Activated CD8-positive, alpha-beta T cell treated with anti-CD3 and anti-CD28 coated beads for 36 hours (primary cell): Measurements from ENCODE around the gene SMIM31. TPM values are rescaled to one million over a fixed set of nuclear protein-coding genes. Genes with fewer than 3 reads are reported as not detected.

ENCODE experiments used
- ATAC-seq: fragments of 200-7000 bp; cut with Tn5 transposase; one replicate; pipeline ENCODE4 v1.10.0; 2021; ENCODE audit warnings: mild to moderate bottlenecking, moderate library complexity
- CTCF ChIA-PET: fragments of 350-600 bp; sonication (Branson Sonifier 250); formaldehyde crosslinking; loops from one replicate; lab custom pipeline; 2021; ENCODE audit warnings: antibody characterized with exemption; lab: Charles Lee
- POLR2A ChIA-PET: fragments of 350-600 bp; sonication (Branson Sonifier 250); formaldehyde crosslinking; loops from one replicate; lab custom pipeline; 2021; ENCODE audit warnings: antibody characterized with exemption; lab: Charles Lee
- DNase-seq: peaks from one replicate; pipeline ENCODE4 v3.0.0-alpha.2; 2020
- H3K27ac Mint-ChIP-seq: one replicate; pipeline ENCODE4 v1.8.0; 2021; ENCODE audit warnings: mild to moderate bottlenecking, mixed read lengths
- H3K27me3 Mint-ChIP-seq: one replicate; pipeline ENCODE4 v1.8.0; 2021; ENCODE audit warnings: mixed read lengths
- H3K36me3 Mint-ChIP-seq: one replicate; pipeline ENCODE4 v1.8.0; 2021; ENCODE audit warnings: low read depth, mixed read lengths
- H3K4me1 Mint-ChIP-seq: one replicate; pipeline ENCODE4 v1.8.0; 2021; ENCODE audit warnings: low read depth, mixed read lengths
- H3K4me3 Mint-ChIP-seq: one replicate; pipeline ENCODE4 v1.8.0; 2021; ENCODE audit warnings: mild to moderate bottlenecking, moderate library complexity, mixed read lengths
- H3K9me3 Mint-ChIP-seq: one replicate; pipeline ENCODE4 v1.8.0; 2021; ENCODE audit warnings: mixed read lengths
- intact Hi-C: fragments of 100-400 bp; cut with micrococcal nuclease; formaldehyde crosslinking; loops from one replicate; pipeline ENCODE4 v1.10.0; 2022
- total RNA-seq, 2 experiments: library from RNA; stranded (reverse); gene quantifications; one replicate each; pipeline ENCODE4 v1.2.3, GENCODE V29; 2021
- TF ChIP-seq, protein P1 (sequence below): fragments of 200-600 bp; IDR thresholded peaks from one replicate; pipeline ENCODE4 v1.8.0; 2022; ENCODE audit warnings: antibody characterized with exemption, mild to moderate bottlenecking

Gene SMIM31
- total RNA-seq, 2 experiments from 2014 or later: not detected

DNA sequence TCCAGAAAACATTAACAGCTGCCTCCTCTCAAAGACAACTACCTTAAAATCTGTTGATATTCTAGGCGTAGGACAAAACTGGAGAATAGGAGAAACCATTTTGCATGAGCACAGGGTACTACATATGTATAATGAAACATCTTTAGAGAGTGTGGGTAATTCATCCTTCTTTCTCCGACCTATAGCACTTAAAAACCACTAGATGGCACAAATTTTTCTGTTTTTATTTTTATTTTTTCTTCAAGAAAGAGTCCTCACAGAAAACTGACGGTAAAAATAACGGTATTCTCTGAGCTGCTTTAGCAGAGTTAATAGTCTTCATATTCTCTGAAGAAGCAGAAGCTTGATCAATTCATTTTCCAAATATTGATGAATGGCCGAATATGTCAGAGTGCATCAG, 14.6 kb downstream of the SMIM31 start:
- intact Hi-C loops: no loop called here
- no peak for ATAC-seq
- no peaks in the 10 kb centered on the region for H3K36me3 Mint-ChIP-seq
- no peak for DNase-seq
- H3K27ac Mint-ChIP-seq: no peak overlapping the region
- TF ChIP-seq, protein P1, sequence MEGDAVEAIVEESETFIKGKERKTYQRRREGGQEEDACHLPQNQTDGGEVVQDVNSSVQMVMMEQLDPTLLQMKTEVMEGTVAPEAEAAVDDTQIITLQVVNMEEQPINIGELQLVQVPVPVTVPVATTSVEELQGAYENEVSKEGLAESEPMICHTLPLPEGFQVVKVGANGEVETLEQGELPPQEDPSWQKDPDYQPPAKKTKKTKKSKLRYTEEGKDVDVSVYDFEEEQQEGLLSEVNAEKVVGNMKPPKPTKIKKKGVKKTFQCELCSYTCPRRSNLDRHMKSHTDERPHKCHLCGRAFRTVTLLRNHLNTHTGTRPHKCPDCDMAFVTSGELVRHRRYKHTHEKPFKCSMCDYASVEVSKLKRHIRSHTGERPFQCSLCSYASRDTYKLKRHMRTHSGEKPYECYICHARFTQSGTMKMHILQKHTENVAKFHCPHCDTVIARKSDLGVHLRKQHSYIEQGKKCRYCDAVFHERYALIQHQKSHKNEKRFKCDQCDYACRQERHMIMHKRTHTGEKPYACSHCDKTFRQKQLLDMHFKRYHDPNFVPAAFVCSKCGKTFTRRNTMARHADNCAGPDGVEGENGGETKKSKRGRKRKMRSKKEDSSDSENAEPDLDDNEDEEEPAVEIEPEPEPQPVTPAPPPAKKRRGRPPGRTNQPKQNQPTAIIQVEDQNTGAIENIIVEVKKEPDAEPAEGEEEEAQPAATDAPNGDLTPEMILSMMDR: no peak
- POLR2A ChIA-PET: no interaction called here
- peaks cover 14% of the 10 kb centered on the region for H3K27me3 Mint-ChIP-seq
- no peaks in the 10 kb centered on the region for H3K9me3 Mint-ChIP-seq
- no peaks in the 10 kb centered on the region for H3K4me1 Mint-ChIP-seq
- no peak overlapping the region for H3K4me3 Mint-ChIP-seq
- CTCF ChIA-PET: interaction anchor here (0.7 to 3.0 kb wide), 7 partner anchors 9 to 939 kb away, joined by 3 to 15 read pairs (median 4); no protein-coding TSS in a partner anchor

DNA sequence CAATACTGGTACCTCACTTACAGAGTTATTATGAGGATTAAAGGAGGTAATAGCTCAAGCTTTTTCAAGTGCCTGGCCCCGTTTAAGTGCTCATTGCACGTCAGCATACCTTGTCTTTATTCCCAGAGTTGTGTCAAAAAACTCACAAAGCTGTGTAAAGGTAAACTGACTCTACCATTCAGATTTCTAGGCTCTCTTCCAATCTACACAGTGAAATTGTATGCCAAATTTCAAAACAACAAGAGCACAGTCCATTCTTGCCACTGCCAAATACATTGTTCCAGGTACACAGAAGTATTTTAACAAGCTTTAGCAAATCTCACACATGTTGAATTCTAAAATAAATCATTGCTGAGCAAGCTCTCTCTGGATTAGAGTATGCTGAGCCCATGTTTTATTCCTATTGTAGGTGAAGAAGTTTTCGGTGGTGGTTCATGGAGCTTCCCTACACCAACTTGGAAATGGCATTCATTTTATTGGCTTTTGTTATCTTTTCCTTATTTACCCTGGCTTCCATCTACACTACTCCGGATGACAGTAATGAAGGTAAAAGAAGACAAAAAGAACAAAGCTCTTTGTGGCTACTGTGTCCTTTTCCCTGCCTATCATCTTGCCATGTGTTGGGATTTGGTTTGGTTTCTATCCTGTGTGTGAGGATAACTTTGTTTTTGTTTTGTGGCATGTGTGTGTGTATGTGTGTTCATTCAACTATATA, 16.2 kb downstream of the SMIM31 start:
- Mint-ChIP-seq H3K9me3 (no peaks in the 10 kb centered on the region), H3K27ac (no peak overlapping the region), H3K27me3 (peaks cover 10% of the 10 kb centered on the region), H3K4me3 (no peak overlapping the region), H3K36me3 (no peaks in the 10 kb centered on the region), H3K4me1 (no peaks in the 10 kb centered on the region)
- CTCF ChIA-PET: interaction anchor here (1.0 to 3.0 kb wide), 2 partner anchors 9 to 38 kb away, joined by 3 to 15 read pairs; no protein-coding TSS in a partner anchor
- no peak for ATAC-seq
- DNase-seq: no peak
- POLR2A ChIA-PET: no interaction called here
- intact Hi-C loops: no loop called here
- TF ChIP-seq, protein P1: no peak

DNA sequence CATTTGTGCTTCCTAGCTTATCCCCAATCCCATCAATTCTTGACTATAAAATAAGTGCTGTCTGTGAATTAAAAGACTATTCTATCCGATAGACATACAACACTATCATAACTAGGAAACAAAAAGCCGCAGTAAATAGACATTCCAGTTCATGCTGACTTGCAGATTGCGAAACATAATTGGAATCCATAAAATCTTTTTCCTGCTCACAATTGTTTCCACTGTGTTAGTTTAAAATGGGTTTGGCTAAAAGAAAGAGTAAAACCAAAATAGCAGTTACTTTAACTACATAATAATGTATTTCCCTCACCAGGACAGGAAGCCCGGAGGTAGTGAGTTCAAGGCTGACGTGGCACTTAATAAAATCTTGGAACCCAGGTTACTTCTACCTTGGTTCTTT, 17.2 kb downstream of the SMIM31 start:
- POLR2A ChIA-PET: no interaction called here

DNA sequence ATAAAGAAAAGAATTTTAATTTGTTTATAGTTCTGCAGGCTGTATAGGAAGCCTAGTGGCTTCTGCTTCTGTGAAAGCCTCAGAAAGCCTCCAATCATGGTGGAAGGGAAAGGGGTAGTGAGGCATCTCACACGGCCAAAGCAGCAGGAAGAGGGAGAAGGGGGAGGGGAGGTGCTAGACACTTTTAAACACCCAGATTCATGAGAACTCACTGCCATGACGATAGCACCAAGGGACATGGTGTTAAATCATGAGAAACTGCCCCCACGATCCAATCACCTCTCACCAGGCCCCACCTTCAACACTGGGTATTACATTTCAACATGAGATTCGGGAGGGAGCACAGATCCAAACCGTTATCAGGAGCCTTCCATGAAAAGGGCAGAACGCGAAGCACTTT, 18.1 kb downstream of the SMIM31 start:
- Mint-ChIP-seq H3K36me3 (no peaks in the 10 kb centered on the region), H3K27ac (no peak overlapping the region), H3K27me3 (peaks cover 1% of the 10 kb centered on the region), H3K4me1 (no peaks in the 10 kb centered on the region), H3K9me3 (no peaks in the 10 kb centered on the region), H3K4me3 (no peak overlapping the region)
- TF ChIP-seq, protein P1: no peak
- intact Hi-C loops: no loop called here
- no peak for DNase-seq
- ChIA-PET CTCF (no interaction called here), POLR2A (no interaction called here)
- ATAC-seq: no peak

More for the DNA sequence above, 17.2 kb downstream of the SMIM31 start:
- H3K4me1 Mint-ChIP-seq: no peaks in the 10 kb centered on the region
- peaks cover 6% of the 10 kb centered on the region for H3K27me3 Mint-ChIP-seq
- intact Hi-C loops: no loop called here
- H3K27ac Mint-ChIP-seq: no peak overlapping the region
- DNase-seq (no peak), ATAC-seq (no peak)
- H3K4me3 Mint-ChIP-seq: no peak overlapping the region
- CTCF ChIA-PET: interaction anchor here (3.0 kb wide), 1 partner anchor 9 kb away, joined by 15 read pairs; no protein-coding TSS in a partner anchor
- no peaks in the 10 kb centered on the region for H3K9me3 Mint-ChIP-seq
- no peaks in the 10 kb centered on the region for H3K36me3 Mint-ChIP-seq
- TF ChIP-seq, protein P1: no peak

DNA sequence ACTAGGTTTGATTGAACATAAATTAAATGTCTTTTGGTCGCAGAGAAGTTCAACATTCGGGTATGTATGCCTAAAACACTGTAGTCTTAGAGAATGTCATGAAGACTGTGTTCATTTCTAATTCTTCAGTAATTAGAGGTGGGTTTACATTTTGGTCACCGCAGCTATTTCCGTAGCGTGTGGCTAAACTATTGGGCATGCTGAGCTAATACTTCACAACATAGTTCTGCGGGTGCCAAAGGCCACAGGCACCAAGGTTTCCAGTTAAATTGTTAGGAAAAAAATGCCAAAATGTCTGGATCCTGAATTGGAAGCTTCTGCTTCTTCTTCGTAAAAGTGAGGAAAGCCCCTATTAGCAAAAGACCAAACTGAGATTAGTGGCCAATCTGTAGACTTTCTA, 25.1 kb downstream of the SMIM31 start:
- intact Hi-C loops: no loop called here
- DNase-seq: no peak
- Mint-ChIP-seq H3K36me3 (no peaks in the 10 kb centered on the region), H3K27me3 (no peaks in the 10 kb centered on the region), H3K4me1 (no peaks in the 10 kb centered on the region), H3K27ac (no peak overlapping the region), H3K9me3 (no peaks in the 10 kb centered on the region), H3K4me3 (no peak overlapping the region)
- ATAC-seq: no peak
- ChIA-PET CTCF (interaction anchor here (1.0 to 3.2 kb wide), 3 partner anchors 9 to 318 kb away, joined by 3 to 15 read pairs (median 8); no protein-coding TSS in a partner anchor), POLR2A (no interaction called here)
- TF ChIP-seq, protein P1: no peak
